Endodermal cell (in vitro differentiated cells): ENCODE measurements around the gene USP47. TPM values are rescaled to one million over a fixed set of nuclear protein-coding genes. Genes with fewer than 3 reads are reported as not detected.

ENCODE experiments used
- DNase-seq: peaks from one replicate; pipeline ENCODE4 v3.0.0-alpha.2; 2017
- H3K27ac ChIP-seq: 2 replicates; pipeline ENCODE4 v1.5.1; 2013; ENCODE audit warnings: mild to moderate bottlenecking, low read depth, low read length, moderate library complexity
- H3K27me3 ChIP-seq: 2 replicates; pipeline ENCODE4 v1.6.1; 2013; ENCODE audit warnings: mild to moderate bottlenecking, low read length, moderate library complexity; ENCODE audit not compliant: insufficient read depth, control insufficient read depth, poor library complexity, severe bottlenecking
- H3K36me3 ChIP-seq: 2 replicates; pipeline ENCODE4 v1.7.0; 2013; ENCODE audit warnings: mild to moderate bottlenecking, low read length, moderate library complexity; ENCODE audit not compliant: control insufficient read depth, insufficient read depth
- H3K4me1 ChIP-seq: one replicate; pipeline ENCODE4 v1.7.0; 2013; ENCODE audit warnings: low read length; ENCODE audit not compliant: control insufficient read depth, insufficient read depth
- H3K4me3 ChIP-seq: 2 replicates; pipeline ENCODE4 v1.5.1; 2013; ENCODE audit warnings: mild to moderate bottlenecking, low read length, moderate library complexity
- H3K9ac ChIP-seq: 2 replicates; pipeline ENCODE4 v1.6.1; 2013; ENCODE audit warnings: mild to moderate bottlenecking, low read length, moderate library complexity; ENCODE audit not compliant: poor library complexity, severe bottlenecking; ENCODE audit errors: extremely low read depth
- H3K9me3 ChIP-seq: 2 replicates; pipeline ENCODE4 v1.6.1; 2013; ENCODE audit warnings: mild to moderate bottlenecking, low read length, moderate library complexity; ENCODE audit not compliant: control insufficient read depth
- H3K27ac Mint-ChIP-seq: 2 replicates; pipeline ENCODE4 v1.8.0; 2020; ENCODE audit warnings: mixed read lengths
- H3K27me3 Mint-ChIP-seq: 2 replicates; pipeline ENCODE4 v1.8.0; 2021; ENCODE audit warnings: mild to moderate bottlenecking, mixed read lengths; ENCODE audit not compliant: insufficient read depth
- H3K36me3 Mint-ChIP-seq: 2 replicates; pipeline ENCODE4 v1.8.0; 2020; ENCODE audit warnings: low read depth, mixed read lengths
- H3K4me1 Mint-ChIP-seq: 2 replicates; pipeline ENCODE4 v1.8.0; 2020; ENCODE audit warnings: mixed read lengths
- H3K4me3 Mint-ChIP-seq: 2 replicates; pipeline ENCODE4 v1.8.0; 2020; ENCODE audit warnings: mild to moderate bottlenecking, moderate library complexity, mixed read lengths
- H3K9me3 Mint-ChIP-seq: 2 replicates; pipeline ENCODE4 v1.8.0; 2020; ENCODE audit warnings: mild to moderate bottlenecking, mixed read lengths
- CTCF ChIP-seq: fragments of 200-600 bp; sonication (generic); conservative IDR thresholded peaks from 2 replicates; pipeline ENCODE4 v1.5.0; 2021; ENCODE audit warnings: antibody characterized with exemption, mild to moderate bottlenecking
- WGBS, 2 experiments: methylation state at CpG; one replicate each; pipeline versions ENCODE4 v1.1.5 to v1.1.7; 2013; ENCODE audit warnings: missing lambda C conversion rate in 2 of 2, mixed read lengths in 1 of 2; ENCODE audit not compliant: insufficient coverage in 1 of 2, insufficient read length in 1 of 2; 5-methylcytosine and 5-hydroxymethylcytosine counted together
- total RNA-seq, 2 donors: library from RNA; stranded (reverse); fragmentation: NEBNext Ultra II Directional in 1 of 2; extraction: Animal tissue kit (Norgen Biotek cat#: 25700) in 1 of 2; gene quantifications; 2 replicates in 1 of 2; 3 replicates in 1 of 2; pipeline ENCODE4 v1.2.1, GENCODE V29; 2021

USP47 gene
- total RNA-seq, 2 donors from 2014 or later, result 26.3 to 26.9 TPM

GRCh38 chr11:11864803-11865202 is 23.0 kb downstream of the USP47 start:
- no peak for DNase-seq
- TF ChIP-seq CTCF, result no peak
- Histone ChIP-seq H3K9ac (no peak overlapping the region), H3K4me3 (peak overlapping the region; percentile 36), H3K9me3 (peaks cover 23% of the 10 kb centered on the region), H3K27me3 (no peaks in the 10 kb centered on the region), H3K4me1 (no peaks in the 10 kb centered on the region), H3K36me3 (no peaks in the 10 kb centered on the region), H3K27ac (no peak overlapping the region)
- Mint-ChIP-seq H3K36me3 (peaks cover 2% of the 10 kb centered on the region), H3K27me3 (no peaks in the 10 kb centered on the region), H3K27ac (no peak overlapping the region), H3K4me1 (peaks cover 26% of the 10 kb centered on the region), H3K9me3 (peaks cover 10% of the 10 kb centered on the region), H3K4me3 (no peak overlapping the region)
- WGBS, 2 experiments, result 70% methylated on average over 1 of the region's 1 CpG; no CpG with 5 or more reads in 1 of the 2 experiments

GRCh38 chr11:11865449-11865848 is 23.7 kb downstream of the USP47 start:
- Histone ChIP-seq H3K4me1 (no peaks in the 10 kb centered on the region), H3K9me3 (peaks cover 23% of the 10 kb centered on the region), H3K27ac (no peak overlapping the region), H3K9ac (no peak overlapping the region), H3K36me3 (no peaks in the 10 kb centered on the region), H3K27me3 (no peaks in the 10 kb centered on the region), H3K4me3 (peak overlapping the region; percentile 36)
- H3K4me1 Mint-ChIP-seq, result peaks cover 27% of the 10 kb centered on the region
- H3K27me3 Mint-ChIP-seq, result no peaks in the 10 kb centered on the region
- TF ChIP-seq CTCF, result no peak
- 61% methylated on average over 3 of the region's 3 CpGs; no CpG with 5 or more reads in 1 of the 2 experiments for WGBS, 2 experiments
- no peak for DNase-seq
- peaks cover 2% of the 10 kb centered on the region for H3K36me3 Mint-ChIP-seq
- no peak overlapping the region for H3K4me3 Mint-ChIP-seq
- H3K27ac Mint-ChIP-seq, result peak overlapping the region; percentile 3
- H3K9me3 Mint-ChIP-seq, result peaks cover 10% of the 10 kb centered on the region

- no peak overlapping the region for H3K27ac ChIP-seq
- Mint-ChIP-seq H3K27me3 (no peaks in the 10 kb centered on the region), H3K9me3 (peaks cover 10% of the 10 kb centered on the region), H3K27ac (peak overlapping the region; percentile 31), H3K36me3 (peaks cover 2% of the 10 kb centered on the region), H3K4me3 (no peak overlapping the region), H3K4me1 (peaks cover 29% of the 10 kb centered on the region)
- WGBS, 2 experiments, result 100% methylated on average over 1 of the region's 1 CpG
- H3K9ac ChIP-seq, result no peak overlapping the region
- no peaks in the 10 kb centered on the region for H3K36me3 ChIP-seq
- peak overlapping the region; percentile 36 for H3K4me3 ChIP-seq
- DNase-seq, result no peak
- no peaks in the 10 kb centered on the region for H3K4me1 ChIP-seq
- TF ChIP-seq CTCF, result no peak
- H3K9me3 ChIP-seq, result peaks cover 23% of the 10 kb centered on the region
- no peaks in the 10 kb centered on the region for H3K27me3 ChIP-seq
Measured at GRCh38 chr11:11866203-11866602, 24.4 kb downstream of the USP47 start.
